ENCODE measurements around the gene HMGN1. TPM values are rescaled to one million over a fixed set of nuclear protein-coding genes. Genes with fewer than 3 reads are reported as not detected.

HMGN1 gene
- total RNA-seq, 3 donors from 2014 or later: 104 to 218 (median 174) TPM

DNA sequence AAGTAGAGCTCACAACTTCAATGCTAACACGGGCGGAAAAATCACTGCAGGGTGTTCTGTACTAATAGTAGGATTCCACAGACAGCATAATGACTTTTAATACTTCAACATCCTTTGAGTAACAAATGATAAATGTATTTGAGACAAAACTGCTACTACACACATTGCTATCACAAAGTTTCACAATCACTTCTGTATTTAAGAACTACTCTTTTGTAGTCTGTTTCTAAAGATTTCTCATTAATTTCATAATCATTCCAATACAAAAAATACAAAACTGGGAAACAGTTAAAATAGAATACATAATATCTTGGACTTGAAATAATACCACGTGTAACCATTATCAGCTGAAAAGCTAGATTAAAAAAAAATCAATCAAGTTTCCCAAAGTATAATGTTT, 2.7 kb downstream of the HMGN1 start:
- no peak for DNase-seq
- H3K36me3 ChIP-seq (ENCODE audit: low read depth): no peaks in the 10 kb centered on the region
- H3K4me1 ChIP-seq (ENCODE audit: low read depth): peaks cover 23% of the 10 kb centered on the region
- intact Hi-C loops (cut with DNase I, micrococcal nuclease): no loop called here
- TF ChIP-seq, protein P1, sequence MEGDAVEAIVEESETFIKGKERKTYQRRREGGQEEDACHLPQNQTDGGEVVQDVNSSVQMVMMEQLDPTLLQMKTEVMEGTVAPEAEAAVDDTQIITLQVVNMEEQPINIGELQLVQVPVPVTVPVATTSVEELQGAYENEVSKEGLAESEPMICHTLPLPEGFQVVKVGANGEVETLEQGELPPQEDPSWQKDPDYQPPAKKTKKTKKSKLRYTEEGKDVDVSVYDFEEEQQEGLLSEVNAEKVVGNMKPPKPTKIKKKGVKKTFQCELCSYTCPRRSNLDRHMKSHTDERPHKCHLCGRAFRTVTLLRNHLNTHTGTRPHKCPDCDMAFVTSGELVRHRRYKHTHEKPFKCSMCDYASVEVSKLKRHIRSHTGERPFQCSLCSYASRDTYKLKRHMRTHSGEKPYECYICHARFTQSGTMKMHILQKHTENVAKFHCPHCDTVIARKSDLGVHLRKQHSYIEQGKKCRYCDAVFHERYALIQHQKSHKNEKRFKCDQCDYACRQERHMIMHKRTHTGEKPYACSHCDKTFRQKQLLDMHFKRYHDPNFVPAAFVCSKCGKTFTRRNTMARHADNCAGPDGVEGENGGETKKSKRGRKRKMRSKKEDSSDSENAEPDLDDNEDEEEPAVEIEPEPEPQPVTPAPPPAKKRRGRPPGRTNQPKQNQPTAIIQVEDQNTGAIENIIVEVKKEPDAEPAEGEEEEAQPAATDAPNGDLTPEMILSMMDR (IDR thresholded peaks at IDR 0.05): no peak
- H3K9me3 ChIP-seq: no peaks in the 10 kb centered on the region
- H3K4me3 ChIP-seq: no peak overlapping the region
- no peak for ATAC-seq

DNA sequence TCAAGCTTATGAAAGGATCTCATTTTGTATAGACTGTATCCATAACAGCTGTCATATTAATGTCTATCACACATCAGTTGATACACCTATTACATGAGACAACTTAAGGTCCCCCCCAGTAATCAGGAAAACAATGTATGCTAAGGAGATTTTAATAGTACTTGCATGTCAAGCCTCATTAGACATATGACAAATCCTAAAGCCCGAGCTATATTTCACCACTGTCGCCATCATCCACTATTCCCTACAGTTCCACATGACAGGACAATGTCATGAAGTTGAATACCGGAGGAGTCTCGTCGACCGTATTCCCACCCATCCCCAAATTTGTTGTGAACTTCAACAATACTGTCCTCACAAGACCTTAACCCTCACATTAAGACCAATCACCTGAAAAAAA, 3.4 kb downstream of the HMGN1 start:
- no peak for DNase-seq
- no peaks in the 10 kb centered on the region for H3K36me3 ChIP-seq (ENCODE audit: low read depth)
- H3K4me3 ChIP-seq: no peak overlapping the region
- intact Hi-C loops (cut with DNase I, micrococcal nuclease): no loop called here
- peaks cover 23% of the 10 kb centered on the region for H3K4me1 ChIP-seq (ENCODE audit: low read depth)
- H3K9me3 ChIP-seq: no peaks in the 10 kb centered on the region
- TF ChIP-seq, protein P1 (IDR thresholded peaks at IDR 0.05): no peak
- no peak for ATAC-seq

DNA sequence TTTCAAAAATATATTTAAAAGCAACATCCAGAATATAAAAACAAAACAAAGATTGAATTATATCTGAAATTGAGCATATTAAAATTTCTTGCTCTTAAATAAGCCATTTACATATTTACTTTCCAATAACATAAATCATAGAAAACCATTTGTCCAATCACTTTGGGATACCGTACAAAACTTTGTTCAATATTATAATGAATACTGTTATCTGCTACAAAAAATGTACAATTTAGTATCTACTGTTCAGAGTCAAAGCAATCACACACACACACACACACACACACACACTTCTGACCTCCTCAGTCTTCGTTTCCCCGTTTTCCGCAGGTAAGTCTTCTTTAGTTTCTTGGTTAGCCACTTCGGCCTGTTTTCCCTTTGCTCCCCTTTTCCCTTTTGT, 4.0 kb downstream of the HMGN1 start:
- no peak for DNase-seq
- H3K4me3 ChIP-seq: no peak overlapping the region
- ATAC-seq: no peak
- H3K36me3 ChIP-seq (ENCODE audit: low read depth): no peaks in the 10 kb centered on the region
- intact Hi-C loops (cut with DNase I, micrococcal nuclease): no loop called here
- H3K9me3 ChIP-seq: no peaks in the 10 kb centered on the region
- TF ChIP-seq, protein P1 (IDR thresholded peaks at IDR 0.05): no peak
- H3K4me1 ChIP-seq (ENCODE audit: low read depth): peaks cover 23% of the 10 kb centered on the region

GRCh38 chr21:39341249-39341923, 7.5 kb downstream of the HMGN1 start:
- ATAC-seq (no peak), DNase-seq (no peak)
- Histone ChIP-seq H3K36me3 (ENCODE audit: low read depth) (no peaks in the 10 kb centered on the region), H3K9me3 (no peaks in the 10 kb centered on the region), H3K4me1 (ENCODE audit: low read depth) (peaks cover 9% of the 10 kb centered on the region), H3K4me3 (no peak overlapping the region)
- intact Hi-C loops (cut with DNase I, micrococcal nuclease): no loop called here
- TF ChIP-seq, protein P1 (IDR thresholded peaks at IDR 0.05): no peak

GRCh38 chr21:39340687-39341086, 8.2 kb downstream of the HMGN1 start:
- Histone ChIP-seq H3K36me3 (ENCODE audit: low read depth) (no peaks in the 10 kb centered on the region), H3K9me3 (no peaks in the 10 kb centered on the region), H3K4me1 (ENCODE audit: low read depth) (peaks cover 3% of the 10 kb centered on the region), H3K4me3 (no peak overlapping the region)
- ATAC-seq (no peak), DNase-seq (no peak)
- intact Hi-C loops (cut with DNase I, micrococcal nuclease): no loop called here
- TF ChIP-seq, protein P1 (IDR thresholded peaks at IDR 0.05): no peak

DNA sequence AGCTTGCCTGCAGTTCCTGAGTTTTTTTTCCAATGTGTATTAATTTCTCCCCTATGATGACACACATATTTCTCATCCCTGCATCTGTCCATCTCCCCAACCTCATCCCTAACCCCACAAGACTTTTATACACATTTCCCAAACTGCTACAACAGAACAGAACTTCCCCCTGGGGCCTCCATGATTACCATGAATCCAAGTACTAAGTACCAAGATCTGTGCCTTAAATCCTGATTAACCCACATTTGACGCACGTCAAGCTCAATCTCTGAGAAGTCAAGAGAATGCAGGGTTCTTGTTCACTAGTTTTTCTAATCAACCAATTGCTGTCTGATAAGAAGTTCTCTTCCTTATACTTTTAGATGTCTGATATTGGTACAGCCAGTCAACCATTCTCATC, 9.7 kb downstream of the HMGN1 start:
- Histone ChIP-seq H3K4me3 (no peak overlapping the region), H3K36me3 (ENCODE audit: low read depth) (no peaks in the 10 kb centered on the region), H3K9me3 (no peaks in the 10 kb centered on the region), H3K4me1 (ENCODE audit: low read depth) (no peaks in the 10 kb centered on the region)
- intact Hi-C loops (cut with DNase I, micrococcal nuclease): no loop called here
- ATAC-seq: no peak
- TF ChIP-seq, protein P1 (IDR thresholded peaks at IDR 0.05): no peak
- no peak for DNase-seq

Measured in mucosa of descending colon (tissue), 3 donors.